ENCODE results near the gene SLC7A11. TPM values are rescaled to one million over a fixed set of nuclear protein-coding genes. Genes with fewer than 3 reads are reported as not detected.

The SLC7A11 gene
- total RNA-seq = 76.1 and 102 TPM in 2 replicates

GRCh38 chr4:138242076-138242833 is at the start of gene SLC7A11:
Gene SLC7A11 (minus strand): TSS chr4:138242349. CDS start chr4:138242069, 280 bp downstream.

All from vein endothelial cell (primary cell).